HCT116 (cell line): ENCODE measurements around the gene FERMT3. TPM values are rescaled to one million over a fixed set of nuclear protein-coding genes. Genes with fewer than 3 reads are reported as not detected.
A peak's percentile ranks its signal among the peaks of the same experiment; 100 is the strongest.

Source experiments
- ATAC-seq: fragments of 200-7000 bp; cut with Tn5 transposase; 2 replicates; pipeline ENCODE4 v1.9.1; 2020; ENCODE audit warnings: mild to moderate bottlenecking, moderate library complexity
- BruUV-seq: library from RNA; stranded (reverse); fragments of 400-500 nt; replicated peaks from 2 replicates; lab custom pipeline; 2021; lab: Mats Ljungman, UMichigan
- CTCF ChIA-PET: fragments of 300-600 bp; sonication (Branson Sonifier 250); formaldehyde crosslinking; loops from one replicate; lab custom pipeline; 2021; ENCODE audit warnings: antibody characterized with exemption; lab: Charles Lee
- POLR2A ChIA-PET: fragments of 300-600, 350-600 bp; sonication (Branson Sonifier 250); formaldehyde crosslinking; loops from one replicate; lab custom pipeline; 2021; ENCODE audit warnings: antibody characterized with exemption; lab: Charles Lee
- RAD21 ChIA-PET, 2 experiments: fragments of 300-600 bp; sonication (Branson Sonifier 250); formaldehyde crosslinking; loops; one replicate each; lab custom pipeline; 2023; ENCODE audit warnings: low total read pairs in 2 of 2; ENCODE audit not compliant: uncharacterized antibody in 2 of 2, unreplicated experiment in 2 of 2, low non-redundant PET in 1 of 2; lab: Charles Lee
- DNase-seq: peaks from one replicate; pipeline ENCODE4 v3.0.0-alpha.2; 2010; ENCODE audit warnings: low read depth, low spot score
- H2AFZ ChIP-seq: fragments of 200-600 bp; shearing (Covaris generic), sonication (generic); 2 replicates; pipeline ENCODE4 v1.6.1; 2017; ENCODE audit warnings: low read depth, mixed run types, mixed read lengths, antibody characterized with exemption, low read length; ENCODE audit not compliant: poor library complexity, severe bottlenecking
- H3K27ac ChIP-seq: 2 replicates; pipeline ENCODE4 v1.5.1; 2012; ENCODE audit warnings: low read depth, low read length
- H3K27me3 ChIP-seq: fragments of 200-600 bp; sonication (generic); 2 replicates; pipeline ENCODE4 v1.6.1; 2016; ENCODE audit warnings: mixed run types, low read length, mixed read lengths; ENCODE audit not compliant: insufficient read depth
- H3K36me3 ChIP-seq, 2 experiments: fragments of 200-500 bp in 1 of 2; fragments of 200-600 bp in 1 of 2; sonication (Bioruptor generic) in 1 of 2; sonication (generic) in 1 of 2; 2 replicates each; pipeline versions ENCODE4 v1.5.1 to v1.6.1; 2014 to 2016; ENCODE audit warnings: low read length in 2 of 2, inconsistent platforms in 1 of 2, mixed read lengths in 1 of 2, mixed run types in 1 of 2; ENCODE audit not compliant: insufficient read depth in 2 of 2, control insufficient read depth in 1 of 2
- H3K4me1 ChIP-seq, 2 experiments: fragments of 200-600 bp in 1 of 2; sonication (generic) in 1 of 2; 2 replicates each; pipeline versions ENCODE4 v1.5.1 to v1.6.1; 2012 to 2017; ENCODE audit warnings: low read length in 2 of 2, inconsistent platforms in 1 of 2, mild to moderate bottlenecking in 1 of 2, mixed read lengths in 1 of 2, mixed run types in 1 of 2, moderate library complexity in 1 of 2; ENCODE audit not compliant: insufficient read depth in 2 of 2, control insufficient read depth in 1 of 2
- H3K4me2 ChIP-seq: fragments of 200-600 bp; sonication (generic); 2 replicates; pipeline ENCODE4 v1.6.1; 2017; ENCODE audit warnings: mixed run types, low read length, mixed read lengths
- H3K4me3 ChIP-seq, 2 experiments: fragments of 200-600 bp in 1 of 2; sonication (generic) in 1 of 2; replicated peaks in 1 of 2; 2 replicates each; pipeline ENCODE4 v1.5.1; 2011 to 2016; ENCODE audit warnings: low read length in 2 of 2, control low read depth in 1 of 2, low read depth in 1 of 2, mild to moderate bottlenecking in 1 of 2, mixed read lengths in 1 of 2, mixed run types in 1 of 2
- H3K79me2 ChIP-seq: fragments of 200-600 bp; sonication (generic); 2 replicates; pipeline ENCODE4 v1.6.1; 2017; ENCODE audit warnings: mild to moderate bottlenecking, mixed run types, low read length, moderate library complexity, mixed read lengths; ENCODE audit not compliant: insufficient read depth
- H3K9ac ChIP-seq: fragments of 200-600 bp; sonication (generic); 2 replicates; pipeline ENCODE4 v1.6.1; 2016; ENCODE audit warnings: low read length, mixed read lengths
- H3K9me2 ChIP-seq: fragments of 200-600 bp; sonication (generic), shearing (Covaris generic); 2 replicates; pipeline ENCODE4 v1.6.1; 2017; ENCODE audit warnings: mixed run types, mild to moderate bottlenecking, moderate library complexity; ENCODE audit not compliant: insufficient read depth
- H3K9me3 ChIP-seq, 2 experiments: fragments of 200-500 bp in 1 of 2; fragments of 200-600 bp in 1 of 2; sonication (Bioruptor generic) in 1 of 2; sonication (generic) in 1 of 2; 2 replicates each; pipeline ENCODE4 v1.6.1; 2014 to 2017; ENCODE audit warnings: low read length in 2 of 2, mixed read lengths in 2 of 2, inconsistent platforms in 1 of 2, low read depth in 1 of 2, mild to moderate bottlenecking in 1 of 2, mixed run types in 1 of 2, moderate library complexity in 1 of 2; ENCODE audit not compliant: control insufficient read depth in 1 of 2, insufficient read depth in 1 of 2
- H4K20me1 ChIP-seq: fragments of 200-600 bp; sonication (generic), shearing (Covaris generic); 2 replicates; pipeline ENCODE4 v1.6.1; 2017; ENCODE audit warnings: mixed run types, mild to moderate bottlenecking, moderate library complexity; ENCODE audit not compliant: insufficient read depth
- CBX3 ChIP-seq: IDR thresholded peaks from 2 replicates; pipeline ENCODE4 v1.6.1; 2012; ENCODE audit warnings: low read depth
- CEBPB ChIP-seq: IDR thresholded peaks from 2 replicates; pipeline ENCODE4 v1.6.1; 2012; ENCODE audit warnings: low read depth
- EGR1 ChIP-seq: IDR thresholded peaks from 2 replicates; pipeline ENCODE4 v1.6.1; 2012; ENCODE audit warnings: low read depth
- ELF1 ChIP-seq: IDR thresholded peaks from 2 replicates; pipeline ENCODE4 v1.6.1; 2012; ENCODE audit warnings: low read depth, borderline replicate concordance
- EZH2 ChIP-seq: fragments of 200-600 bp; sonication (generic); IDR thresholded peaks from 2 replicates; pipeline ENCODE4 v1.6.1; 2017; ENCODE audit warnings: antibody characterized with exemption, mixed run types
- EZH2phosphoT487 ChIP-seq: fragments of 200-600 bp; IDR thresholded peaks from 2 replicates; pipeline ENCODE4 v1.6.1; 2018; ENCODE audit warnings: antibody characterized with exemption, borderline replicate concordance
- JUND ChIP-seq: IDR thresholded peaks from 2 replicates; pipeline ENCODE4 v1.6.1; 2012
- MAX ChIP-seq: IDR thresholded peaks from 2 replicates; pipeline ENCODE4 v1.6.1; 2012
- POLR2A ChIP-seq: IDR thresholded peaks from 2 replicates; pipeline ENCODE4 v1.7.0; 2011; ENCODE audit warnings: borderline replicate concordance; ENCODE audit not compliant: insufficient read depth, insufficient read length; ENCODE audit errors: extremely low read depth
- POLR2AphosphoS5 ChIP-seq: IDR thresholded peaks from 2 replicates; pipeline ENCODE4 v1.6.1; 2011; ENCODE audit warnings: mild to moderate bottlenecking, low read depth, low read length, moderate library complexity
- SIN3A ChIP-seq: IDR thresholded peaks from 2 replicates; pipeline ENCODE4 v1.6.1; 2012; ENCODE audit warnings: low read depth
- SRF ChIP-seq: IDR thresholded peaks from 2 replicates; pipeline ENCODE4 v1.6.1; 2012; ENCODE audit warnings: low read depth
- TCF7L2 ChIP-seq: IDR thresholded peaks from 2 replicates; pipeline ENCODE4 v1.7.0; 2011; ENCODE audit warnings: borderline replicate concordance, inconsistent platforms; ENCODE audit not compliant: insufficient read depth, insufficient read length; ENCODE audit errors: extremely low read depth
- YY1 ChIP-seq: IDR thresholded peaks from 2 replicates; pipeline ENCODE4 v1.6.1; 2011; ENCODE audit warnings: low read length, low read depth, moderate library complexity, mild to moderate bottlenecking; ENCODE audit not compliant: insufficient replicate concordance; ENCODE audit errors: extremely low read depth
- ZBTB33 ChIP-seq: IDR thresholded peaks from 2 replicates; pipeline ENCODE4 v1.6.1; 2011; ENCODE audit warnings: mild to moderate bottlenecking, low read length, moderate library complexity; ENCODE audit not compliant: insufficient replicate concordance; ENCODE audit errors: extremely low read depth
- ZFX ChIP-seq: fragments of 450-650 bp; IDR thresholded peaks from 2 replicates; pipeline ENCODE4 v1.6.1; 2017
- intact Hi-C: fragments of 100-400 bp; cut with micrococcal nuclease; formaldehyde crosslinking; loops from 2 replicates; pipeline ENCODE4 v1.10.0; 2022
- total RNA-seq: library from RNA; stranded (reverse); gene quantifications from one replicate; pipeline ENCODE4 v1.2.1, GENCODE V29; 2021; ENCODE audit not compliant: unreplicated experiment

Gene FERMT3
- total RNA-seq, 1 experiment from 2014 or later = 4.3 TPM

- H3K4me2 ChIP-seq = no peak overlapping the region
- peaks cover 12% of the 10 kb centered on the region for H4K20me1 ChIP-seq
- ChIA-PET POLR2A (interaction anchor here (0.6 to 1.7 kb wide), 9 partner anchors 10 to 170 kb away, joined by 3 to 12 read pairs (median 5); partner anchors contain the start of genes PRDX5 and TRMT112), RAD21 (interaction anchor here (0.8 to 1.0 kb wide), 2 partner anchors 18 to 40 kb away, joined by 3 read pairs; partner anchors contain the start of genes NUDT22 (in 1 of the 2) and TRPT1 (in 1 of the 2)), CTCF (interaction anchor here (1.0 to 2.3 kb wide), 3 partner anchors 18 to 168 kb away, joined by 3 to 15 read pairs (median 11); no protein-coding TSS in a partner anchor)
- H3K9me3 ChIP-seq = no peaks in the 10 kb centered on the region
- H3K9me2 ChIP-seq = no peaks in the 10 kb centered on the region
- H3K27ac ChIP-seq = no peak overlapping the region
- no peaks in the 10 kb centered on the region for H3K27me3 ChIP-seq
- no peak for TF ChIP-seq JUND
- no peak for TF ChIP-seq EGR1
- peak; percentile 47; the same call in 1 of the 2 replicates for TF ChIP-seq ZFX
- no peak overlapping the region for H2AFZ ChIP-seq
- BruUV-seq = no TSS peak
- no peak overlapping the region for H3K4me3 ChIP-seq
- intact Hi-C loops = loop anchor here (5.0 kb wide), 1 partner anchor 116 kb away; the partner anchor contains the start of gene CATSPERZ
- H3K9ac ChIP-seq = no peak overlapping the region
- ATAC-seq (no peak), DNase-seq (no peak)
- peaks cover 21 to 41% of the 10 kb centered on the region in 2 experiments for H3K4me1 ChIP-seq
- H3K79me2 ChIP-seq = peaks cover 26% of the 10 kb centered on the region
- H3K36me3 ChIP-seq = peaks cover 8 to 19% of the 10 kb centered on the region in 2 experiments; a peak in 3 of 4 replicates
These were observed 19.9 kb upstream of the FERMT3 start for GRCh38 chr11:64186492-64187165.

GRCh38 chr11:64192434-64192833 lies 14.1 kb upstream of the FERMT3 start:
- TF ChIP-seq POLR2A = no peak
- TF ChIP-seq SIN3A = no peak
- no peak for TF ChIP-seq EZH2phosphoT487
- TF ChIP-seq ZFX = no peak
- TF ChIP-seq SRF = no peak
- no peak for TF ChIP-seq MAX
- TF ChIP-seq EGR1 = no peak
- no peak for TF ChIP-seq YY1
- no peak for TF ChIP-seq CBX3
- TF ChIP-seq ELF1 = no peak
- TF ChIP-seq JUND = no peak
- TF ChIP-seq EZH2 = no peak
- TF ChIP-seq TCF7L2 = no peak
- TF ChIP-seq CEBPB = no peak
- TF ChIP-seq POLR2AphosphoS5 = no peak
- TF ChIP-seq ZBTB33 = no peak
- Histone ChIP-seq H3K9ac (no peak overlapping the region), H3K4me1 (peaks cover 3 to 6% of the 10 kb centered on the region in 2 experiments; a peak in 2 of 4 replicates), H3K9me2 (no peaks in the 10 kb centered on the region), H4K20me1 (peaks cover 27% of the 10 kb centered on the region), H2AFZ (no peak overlapping the region), H3K79me2 (peaks cover 23% of the 10 kb centered on the region), H3K4me3 (no peak overlapping the region), H3K36me3 (peaks cover 50 to 68% of the 10 kb centered on the region in 2 experiments), H3K27me3 (no peaks in the 10 kb centered on the region), H3K27ac (no peak overlapping the region), H3K9me3 (no peaks in the 10 kb centered on the region), H3K4me2 (no peak overlapping the region)
- no TSS peak for BruUV-seq
- ChIA-PET POLR2A (interaction anchor here (1.0 kb wide), 1 partner anchor 8 kb away, joined by 7 read pairs; no protein-coding TSS in a partner anchor), CTCF (no interaction called here), RAD21 (no interaction called here)
- DNase-seq (no peak), ATAC-seq (no peak)
- intact Hi-C loops = no loop called here
